ENCODE measurements around the gene MACO1.

Gene MACO1

GRCh38 chr1:25469177-25469576 lies 38.5 kb downstream of the MACO1 start:
- no peak for TF ChIP-seq MAX (IDR thresholded peaks at IDR 0.05)
- no peak for TF ChIP-seq USF1 (IDR thresholded peaks at IDR 0.05)
- TF ChIP-seq NFIC (IDR thresholded peaks at IDR 0.05) = no peak
- no peak for TF ChIP-seq RAD21 (IDR thresholded peaks at IDR 0.05; ENCODE audit: low read depth)
- TF ChIP-seq TCF12 (IDR thresholded peaks at IDR 0.05; ENCODE audit: low read depth) = no peak
- no peak for TF ChIP-seq REST (IDR thresholded peaks at IDR 0.05; ENCODE audit: low read depth)
- TF ChIP-seq ZBTB7A (IDR thresholded peaks at IDR 0.05; ENCODE audit: low read depth) = no peak
- TF ChIP-seq EP300 (IDR thresholded peaks at IDR 0.05; ENCODE audit: borderline replicate concordance) = no peak
- TF ChIP-seq YY1 (IDR thresholded peaks at IDR 0.05; ENCODE audit: low read depth) = no peak
- no peak for TF ChIP-seq TAF1 (IDR thresholded peaks at IDR 0.05; ENCODE audit: low read depth)
- no peak for TF ChIP-seq EGR1 (IDR thresholded peaks at IDR 0.05)
- no peak for TF ChIP-seq CREB1 (IDR thresholded peaks at IDR 0.05; ENCODE audit: low read depth)
- no peak for TF ChIP-seq FOXM1 (IDR thresholded peaks at IDR 0.05; ENCODE audit: borderline replicate concordance, low read depth)

GRCh38 chr1:25472471-25472870 lies 41.8 kb downstream of the MACO1 start:
- no peak for TF ChIP-seq NFIC (IDR thresholded peaks at IDR 0.05)
- TF ChIP-seq CREB1 (IDR thresholded peaks at IDR 0.05; ENCODE audit: low read depth) = no peak
- no peak for TF ChIP-seq TAF1 (IDR thresholded peaks at IDR 0.05; ENCODE audit: low read depth)
- no peak for TF ChIP-seq ZBTB7A (IDR thresholded peaks at IDR 0.05; ENCODE audit: low read depth)
- TF ChIP-seq USF1 (IDR thresholded peaks at IDR 0.05) = no peak
- TF ChIP-seq RAD21 (IDR thresholded peaks at IDR 0.05; ENCODE audit: low read depth) = no peak
- TF ChIP-seq TEAD4 (IDR thresholded peaks at IDR 0.05) = no peak
- TF ChIP-seq FOXM1 (IDR thresholded peaks at IDR 0.05; ENCODE audit: borderline replicate concordance, low read depth) = no peak
- TF ChIP-seq EGR1 (IDR thresholded peaks at IDR 0.05) = no peak
- no peak for TF ChIP-seq REST (IDR thresholded peaks at IDR 0.05; ENCODE audit: low read depth)
- no peak for TF ChIP-seq CEBPB (IDR thresholded peaks at IDR 0.05)
- no peak for TF ChIP-seq YY1 (IDR thresholded peaks at IDR 0.05; ENCODE audit: low read depth)
- TF ChIP-seq TCF12 (IDR thresholded peaks at IDR 0.05; ENCODE audit: low read depth) = no peak
- TF ChIP-seq MAX (IDR thresholded peaks at IDR 0.05) = no peak
- no peak for TF ChIP-seq EP300 (IDR thresholded peaks at IDR 0.05; ENCODE audit: borderline replicate concordance)

GRCh38 chr1:25473653-25474225 lies 43.0 kb downstream of the MACO1 start:
- no peak for TF ChIP-seq TAF1 (IDR thresholded peaks at IDR 0.05; ENCODE audit: low read depth)
- no peak for TF ChIP-seq NFIC (IDR thresholded peaks at IDR 0.05)
- no peak for TF ChIP-seq USF1 (IDR thresholded peaks at IDR 0.05)
- TF ChIP-seq MAX (IDR thresholded peaks at IDR 0.05) = no peak
- no peak for TF ChIP-seq TCF12 (IDR thresholded peaks at IDR 0.05; ENCODE audit: low read depth)
- no peak for TF ChIP-seq CEBPB (IDR thresholded peaks at IDR 0.05)

GRCh38 chr1:25474439-25475047 lies 43.8 kb downstream of the MACO1 start:
- no peak for TF ChIP-seq NFIC (IDR thresholded peaks at IDR 0.05)
- no peak for TF ChIP-seq ZBTB7A (IDR thresholded peaks at IDR 0.05; ENCODE audit: low read depth)
- TF ChIP-seq EGR1 (IDR thresholded peaks at IDR 0.05) = no peak
- TF ChIP-seq CREB1 (IDR thresholded peaks at IDR 0.05; ENCODE audit: low read depth) = no peak
- no peak for TF ChIP-seq TAF1 (IDR thresholded peaks at IDR 0.05; ENCODE audit: low read depth)
- no peak for TF ChIP-seq CEBPB (IDR thresholded peaks at IDR 0.05)
- TF ChIP-seq MAX (IDR thresholded peaks at IDR 0.05) = no peak
- TF ChIP-seq EP300 (IDR thresholded peaks at IDR 0.05; ENCODE audit: borderline replicate concordance) = no peak
- no peak for TF ChIP-seq REST (IDR thresholded peaks at IDR 0.05; ENCODE audit: low read depth)
- no peak for TF ChIP-seq TCF12 (IDR thresholded peaks at IDR 0.05; ENCODE audit: low read depth)
- TF ChIP-seq RAD21 (IDR thresholded peaks at IDR 0.05; ENCODE audit: low read depth) = no peak
- no peak for TF ChIP-seq FOXM1 (IDR thresholded peaks at IDR 0.05; ENCODE audit: borderline replicate concordance, low read depth)
- TF ChIP-seq TEAD4 (IDR thresholded peaks at IDR 0.05) = no peak
- no peak for TF ChIP-seq YY1 (IDR thresholded peaks at IDR 0.05; ENCODE audit: low read depth)
